ENCODE data around the gene C14orf180. TPM values are rescaled to one million over a fixed set of nuclear protein-coding genes. Genes with fewer than 3 reads are reported as not detected.

Gene C14orf180
- total and polyA plus RNA-seq, 9 donors: 0.12 to 0.40 (median 0.13) TPM; not detected in 2

DNA sequence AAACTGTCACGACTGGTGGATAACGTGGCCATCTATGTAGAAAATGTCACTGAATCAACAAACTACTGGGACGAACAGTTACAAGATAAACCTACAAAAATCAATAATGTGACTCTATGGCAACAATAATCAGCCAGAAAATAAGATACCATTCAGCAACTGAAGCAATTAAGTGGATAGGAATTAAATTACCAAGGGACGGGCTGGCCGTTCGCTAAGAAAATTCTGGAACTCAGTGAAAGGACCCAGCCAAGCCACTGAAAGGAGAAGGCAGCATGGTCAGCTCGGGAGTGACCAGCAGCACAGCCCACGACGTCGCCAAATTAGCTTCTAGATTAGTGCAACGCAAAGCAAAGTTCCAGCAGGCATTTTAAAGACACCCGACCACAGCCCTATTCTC, 58.6 kb downstream of the C14orf180 start:
- TF ChIP-seq POLR2A (IDR thresholded peaks at IDR 0.05) (no peak), EP300 (IDR thresholded peaks at IDR 0.05) (no peak), CTCF (IDR thresholded peaks at IDR 0.05) (no peak)
- Histone ChIP-seq H3K4me1 (ENCODE audit: insufficient read depth) (no peaks in the 10 kb centered on the region), H3K27me3 (no peaks in the 10 kb centered on the region), H3K36me3 (no peaks in the 10 kb centered on the region), H3K4me3 (no peak overlapping the region), H3K27ac (no peak overlapping the region), H3K9me3 (no peaks in the 10 kb centered on the region)
- DNase-seq: no peak
- WGBS, 3 donors: 17 to 29% (median 21%) methylated on average over 12 of the region's 12 CpGs
- intact Hi-C loops (cut with DNase I): no loop called here

GRCh38 chr14:104638927-104639450, 59.4 kb downstream of the C14orf180 start:
- no peaks in the 10 kb centered on the region for H3K4me1 ChIP-seq (ENCODE audit: insufficient read depth)
- no peak for DNase-seq
- 68 to 77% (median 70%) methylated on average over 13 of the region's 13 CpGs for WGBS, 3 donors
- TF ChIP-seq EP300 (IDR thresholded peaks at IDR 0.05) (no peak), POLR2A (IDR thresholded peaks at IDR 0.05) (no peak), CTCF (IDR thresholded peaks at IDR 0.05) (no peak)
- no peak overlapping the region for H3K27ac ChIP-seq
- intact Hi-C loops (cut with DNase I): no loop called here
- H3K9me3 ChIP-seq: no peaks in the 10 kb centered on the region
- H3K4me3 ChIP-seq: no peak overlapping the region
- H3K36me3 ChIP-seq: no peaks in the 10 kb centered on the region
- no peaks in the 10 kb centered on the region for H3K27me3 ChIP-seq

DNA sequence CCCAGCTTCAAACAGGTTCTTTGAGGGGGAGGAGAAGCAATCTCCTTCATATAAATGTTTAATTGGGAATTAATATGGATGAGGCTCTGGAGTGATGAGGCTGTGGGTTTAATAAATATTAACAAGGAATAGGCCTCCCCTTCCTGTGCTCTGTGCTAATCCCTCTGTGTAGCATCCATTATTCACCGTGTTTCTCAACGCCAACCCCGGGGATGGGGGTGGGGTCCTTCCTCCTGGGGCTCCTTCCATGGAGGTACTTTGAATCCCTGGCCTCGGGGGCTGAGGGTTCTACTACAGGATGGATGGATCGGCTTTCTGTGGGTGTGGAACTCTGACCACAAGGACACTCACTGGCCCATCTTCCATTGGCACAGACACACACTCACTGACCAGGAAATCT, 59.9 kb downstream of the C14orf180 start:
- TF ChIP-seq EP300 (IDR thresholded peaks at IDR 0.05): no peak
- no peak for TF ChIP-seq POLR2A (IDR thresholded peaks at IDR 0.05)
- no peak for TF ChIP-seq CTCF (IDR thresholded peaks at IDR 0.05)
- Histone ChIP-seq H3K36me3 (no peaks in the 10 kb centered on the region), H3K4me1 (ENCODE audit: insufficient read depth) (no peaks in the 10 kb centered on the region), H3K4me3 (no peak overlapping the region), H3K9me3 (no peaks in the 10 kb centered on the region), H3K27me3 (no peaks in the 10 kb centered on the region), H3K27ac (no peak overlapping the region)
- no peak for DNase-seq
- intact Hi-C loops (cut with DNase I): no loop called here
- WGBS, 3 donors: 53 to 64% (median 53%) methylated on average over 5 of the region's 5 CpGs

Other genes with a start within 250 kb of the C14orf180 start
- under 1 TPM in 1 of 7 donors, not detected in 6; 0.30 TPM for gene TMEM179, start 25.0 kb downstream of the C14orf180 start, total RNA-seq
- gene TMEM179, start 25.0 kb downstream of the C14orf180 start, polyA plus RNA-seq: under 1 TPM; 0.19 to 0.22 TPM
- 10 to 100 TPM; 15.1 to 40.7 (median 22.2) TPM for gene INF2, start 109.9 kb downstream of the C14orf180 start, total RNA-seq
- gene INF2, start 109.9 kb downstream of the C14orf180 start, polyA plus RNA-seq: 10 to 100 TPM in 1 of 2 donors, 1 to 10 TPM in 1; 6.3 to 18.4 TPM
- gene ADSS1, start 144.5 kb downstream of the C14orf180 start, total RNA-seq: 1 to 10 TPM; 2.6 to 9.8 (median 3.8) TPM
- 1 to 10 TPM; 4.1 to 4.9 TPM for gene ADSS1, start 144.5 kb downstream of the C14orf180 start, polyA plus RNA-seq
- gene SIVA1, start 173.4 kb downstream of the C14orf180 start, total RNA-seq: 100 to 1,000 TPM in 3 of 7 donors, 10 to 100 TPM in 4; 85.7 to 385 (median 91.6) TPM
- gene SIVA1, start 173.4 kb downstream of the C14orf180 start, polyA plus RNA-seq: 100 to 1,000 TPM in 1 of 2 donors, 1 to 10 TPM in 1; 2.4 to 249 TPM
- 100 to 1,000 TPM in 4 of 7 donors, 10 to 100 TPM in 3; 58.1 to 105 (median 103) TPM for gene AKT1, start 216.0 kb downstream of the C14orf180 start, total RNA-seq
- 10 to 100 TPM; 53.9 to 72.6 TPM for gene AKT1, start 216.0 kb downstream of the C14orf180 start, polyA plus RNA-seq
- gene ZBTB42, start 221.3 kb downstream of the C14orf180 start, total RNA-seq: 10 to 100 TPM in 1 of 7 donors, 1 to 10 TPM in 6; 2.0 to 18.7 (median 4.1) TPM
- gene ZBTB42, start 221.3 kb downstream of the C14orf180 start, polyA plus RNA-seq: 1 to 10 TPM in 1 of 2 donors, under 1 TPM in 1; 0.42 to 1.8 TPM

Measured in ovary (tissue), 9 donors.